HEK293T (cell line): Measurements from ENCODE around the gene FSIP1.

ENCODE experiments used
- CTCF ChIA-PET: fragments of 350-600 bp; formaldehyde crosslinking; extraction: SDS; loops from one replicate; lab custom pipeline; 2021; ENCODE audit warnings: antibody characterized with exemption, inconsistent platforms; lab: Yijun Ruan, JAX
- POLR2A ChIA-PET: fragments of 350-600 bp; formaldehyde crosslinking; extraction: SDS; loops from one replicate; lab custom pipeline; 2020; ENCODE audit warnings: antibody characterized with exemption, inconsistent platforms; lab: Yijun Ruan, JAX
- DNase-seq: peaks from one replicate; pipeline ENCODE4 v3.0.0; 2012; ENCODE audit warnings: mixed read lengths; ENCODE audit errors: extremely low spot score
- ARNT ChIP-seq: fragments of 450-650 bp; IDR thresholded peaks from 2 replicates; pipeline ENCODE4 v1.6.1; 2017; ENCODE audit warnings: mild to moderate bottlenecking
- BHLHE40 ChIP-seq: fragments of 450-650 bp; IDR thresholded peaks from 2 replicates; pipeline ENCODE4 v1.6.1; 2016; ENCODE audit warnings: mild to moderate bottlenecking, moderate library complexity, borderline replicate concordance
- CTBP1 ChIP-seq: fragments of 450-650 bp; IDR thresholded peaks from 2 replicates; pipeline ENCODE4 v1.6.1; 2016; ENCODE audit warnings: borderline replicate concordance
- ELF4 ChIP-seq: fragments of 450-650 bp; IDR thresholded peaks from 2 replicates; pipeline ENCODE4 v1.6.1; 2017; ENCODE audit warnings: antibody characterized with exemption
- FOXA1 ChIP-seq: fragments of 450-650 bp; IDR thresholded peaks from 2 replicates; pipeline ENCODE4 v1.6.1; 2016; ENCODE audit warnings: mild to moderate bottlenecking
- FOXK2 ChIP-seq: fragments of 450-650 bp; IDR thresholded peaks from 2 replicates; pipeline ENCODE4 v1.6.1; 2016; ENCODE audit warnings: mild to moderate bottlenecking
- FOXM1 ChIP-seq: fragments of 450-650 bp; IDR thresholded peaks from 2 replicates; pipeline ENCODE4 v1.6.1; 2017; ENCODE audit warnings: mild to moderate bottlenecking, borderline replicate concordance
- HDGF ChIP-seq: fragments of 450-650 bp; IDR thresholded peaks from 2 replicates; pipeline ENCODE4 v1.6.1; 2017; ENCODE audit warnings: antibody characterized with exemption, borderline replicate concordance
- L3MBTL2 ChIP-seq: fragments of 450-650 bp; conservative IDR thresholded peaks from 2 replicates; pipeline ENCODE4 v1.6.1; 2016; ENCODE audit warnings: mild to moderate bottlenecking
- LEF1 ChIP-seq: fragments of 450-650 bp; IDR thresholded peaks from 2 replicates; pipeline ENCODE4 v1.6.1; 2017; ENCODE audit warnings: mild to moderate bottlenecking, borderline replicate concordance
- NFRKB ChIP-seq: fragments of 450-650 bp; IDR thresholded peaks from 2 replicates; pipeline ENCODE4 v1.6.1; 2016; ENCODE audit warnings: mild to moderate bottlenecking, moderate library complexity
- PKNOX1 ChIP-seq: fragments of 450-650 bp; IDR thresholded peaks from 2 replicates; pipeline ENCODE4 v1.6.1; 2016
- SP1 ChIP-seq: fragments of 450-650 bp; IDR thresholded peaks from 2 replicates; pipeline ENCODE4 v1.6.1; 2017
- SUZ12 ChIP-seq: fragments of 450-650 bp; IDR thresholded peaks from 2 replicates; pipeline ENCODE4 v1.6.1; 2016; ENCODE audit warnings: mild to moderate bottlenecking
- TARDBP ChIP-seq: fragments of 450-650 bp; IDR thresholded peaks from 2 replicates; pipeline ENCODE4 v1.6.1; 2016
- ZNF384 ChIP-seq: fragments of 450-650 bp; IDR thresholded peaks from 2 replicates; pipeline ENCODE4 v1.6.1; 2016

The FSIP1 gene

GRCh38 chr15:39781147-39781966 lies 1.3 kb downstream of the FSIP1 start:
- DNase-seq = no peak
- no peak for TF ChIP-seq ARNT
- POLR2A ChIA-PET = no interaction called here
- CTCF ChIA-PET = no interaction called here

- ChIA-PET POLR2A (no interaction called here), CTCF (no interaction called here)
- DNase-seq = peak; percentile 26
- TF ChIP-seq SP1 (no peak), BHLHE40 (no peak), PKNOX1 (peak; percentile 95), NFRKB (no peak), FOXK2 (no peak), ELF4 (no peak), CTBP1 (0 out of 2 replicates have a peak, but pooled peaks have one; percentile 14), FOXA1 (no peak)
Observed at GRCh38 chr15:39778021-39778420, 4.6 kb downstream of the FSIP1 start.

GRCh38 chr15:39777496-39777895 lies 5.1 kb downstream of the FSIP1 start:
- POLR2A ChIA-PET = no interaction called here
- CTCF ChIA-PET = no interaction called here
- no peak for DNase-seq
- TF ChIP-seq PKNOX1 = no peak
- TF ChIP-seq NFRKB = no peak
- TF ChIP-seq LEF1 = no peak
- no peak for TF ChIP-seq BHLHE40
- no peak for TF ChIP-seq CTBP1
- TF ChIP-seq ELF4 = no peak
- no peak for TF ChIP-seq FOXA1
- TF ChIP-seq L3MBTL2 = no peak
- TF ChIP-seq HDGF = no peak
- no peak for TF ChIP-seq SUZ12
- TF ChIP-seq SP1 = no peak
- no peak for TF ChIP-seq FOXK2
- TF ChIP-seq ARNT = no peak
- TF ChIP-seq TARDBP = no peak
- TF ChIP-seq ZNF384 = no peak

GRCh38 chr15:39776068-39776467 lies 6.6 kb downstream of the FSIP1 start:
- DNase-seq = no peak
- ChIA-PET POLR2A (no interaction called here), CTCF (no interaction called here)
- TF ChIP-seq L3MBTL2 = no peak

GRCh38 chr15:39774688-39775267 lies 7.9 kb downstream of the FSIP1 start:
- ChIA-PET POLR2A (no interaction called here), CTCF (no interaction called here)
- no peak for DNase-seq
- TF ChIP-seq NFRKB (no peak), PKNOX1 (no peak)

- POLR2A ChIA-PET = no interaction called here
Observed at GRCh38 chr15:39770748-39771689, 11.6 kb downstream of the FSIP1 start.

GRCh38 chr15:39767921-39768320 lies 14.7 kb downstream of the FSIP1 start:
- CTCF ChIA-PET = interaction anchor here (2.4 kb wide), 1 partner anchor 11 kb away, joined by 12 read pairs; no protein-coding TSS in a partner anchor
- POLR2A ChIA-PET = no interaction called here
- TF ChIP-seq SP1 (no peak), TARDBP (no peak), ELF4 (no peak), ZNF384 (no peak), FOXA1 (no peak), FOXK2 (no peak), NFRKB (no peak), PKNOX1 (no peak), L3MBTL2 (no peak), FOXM1 (no peak), BHLHE40 (no peak), SUZ12 (no peak), ARNT (no peak)
- no peak for DNase-seq

More at GRCh38 chr15:39770748-39771689, 11.6 kb downstream of the FSIP1 start:
- CTCF ChIA-PET = no interaction called here
- no peak for TF ChIP-seq ELF4
- TF ChIP-seq FOXM1 = no peak
- no peak for TF ChIP-seq HDGF
- no peak for DNase-seq
